ENCODE results near the gene FADS6.

DNA sequence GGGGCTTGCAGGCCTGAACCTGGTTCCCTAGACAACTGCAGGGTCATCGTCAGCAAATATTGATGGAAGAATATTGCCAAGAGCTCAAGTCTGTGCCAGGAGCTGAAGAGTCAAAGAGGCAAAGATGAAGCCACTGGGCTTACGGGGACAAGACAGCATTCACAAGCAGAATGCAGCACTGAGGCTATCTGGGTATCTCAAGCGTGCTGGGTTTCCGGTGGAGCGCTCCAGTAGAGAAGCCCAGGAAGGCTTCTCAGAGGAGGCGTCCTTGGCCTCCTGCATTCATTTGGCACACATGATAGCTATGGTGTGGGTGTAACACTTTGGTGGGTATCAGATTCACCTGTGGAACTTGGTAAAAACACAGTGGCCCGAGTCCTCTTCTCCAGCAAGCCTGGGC lies 2.9 kb downstream of the FADS6 start:
- TF ChIP-seq, protein P1, sequence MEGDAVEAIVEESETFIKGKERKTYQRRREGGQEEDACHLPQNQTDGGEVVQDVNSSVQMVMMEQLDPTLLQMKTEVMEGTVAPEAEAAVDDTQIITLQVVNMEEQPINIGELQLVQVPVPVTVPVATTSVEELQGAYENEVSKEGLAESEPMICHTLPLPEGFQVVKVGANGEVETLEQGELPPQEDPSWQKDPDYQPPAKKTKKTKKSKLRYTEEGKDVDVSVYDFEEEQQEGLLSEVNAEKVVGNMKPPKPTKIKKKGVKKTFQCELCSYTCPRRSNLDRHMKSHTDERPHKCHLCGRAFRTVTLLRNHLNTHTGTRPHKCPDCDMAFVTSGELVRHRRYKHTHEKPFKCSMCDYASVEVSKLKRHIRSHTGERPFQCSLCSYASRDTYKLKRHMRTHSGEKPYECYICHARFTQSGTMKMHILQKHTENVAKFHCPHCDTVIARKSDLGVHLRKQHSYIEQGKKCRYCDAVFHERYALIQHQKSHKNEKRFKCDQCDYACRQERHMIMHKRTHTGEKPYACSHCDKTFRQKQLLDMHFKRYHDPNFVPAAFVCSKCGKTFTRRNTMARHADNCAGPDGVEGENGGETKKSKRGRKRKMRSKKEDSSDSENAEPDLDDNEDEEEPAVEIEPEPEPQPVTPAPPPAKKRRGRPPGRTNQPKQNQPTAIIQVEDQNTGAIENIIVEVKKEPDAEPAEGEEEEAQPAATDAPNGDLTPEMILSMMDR (conservative IDR thresholded peaks at IDR 0.05; ENCODE audit: low read depth, low read length) = no peak
- no peak for TF ChIP-seq EZH2 (IDR thresholded peaks at IDR 0.05; ENCODE audit: low read length, unreplicated experiment)

Data from PC-3 (cell line).